Measurements from ENCODE around the gene PROKR2. TPM values are rescaled to one million over a fixed set of nuclear protein-coding genes. Genes with fewer than 3 reads are reported as not detected.

PROKR2 gene
- total RNA-seq, 2 experiments from 2014 or later: not detected

GRCh38 chr20:5356941-5357340 is 40.2 kb upstream of the PROKR2 start:
- ChIA-PET POLR2A (no interaction called here), CTCF (no interaction called here)
- H3K27ac Mint-ChIP-seq: no peak overlapping the region
- TF ChIP-seq, protein P1, sequence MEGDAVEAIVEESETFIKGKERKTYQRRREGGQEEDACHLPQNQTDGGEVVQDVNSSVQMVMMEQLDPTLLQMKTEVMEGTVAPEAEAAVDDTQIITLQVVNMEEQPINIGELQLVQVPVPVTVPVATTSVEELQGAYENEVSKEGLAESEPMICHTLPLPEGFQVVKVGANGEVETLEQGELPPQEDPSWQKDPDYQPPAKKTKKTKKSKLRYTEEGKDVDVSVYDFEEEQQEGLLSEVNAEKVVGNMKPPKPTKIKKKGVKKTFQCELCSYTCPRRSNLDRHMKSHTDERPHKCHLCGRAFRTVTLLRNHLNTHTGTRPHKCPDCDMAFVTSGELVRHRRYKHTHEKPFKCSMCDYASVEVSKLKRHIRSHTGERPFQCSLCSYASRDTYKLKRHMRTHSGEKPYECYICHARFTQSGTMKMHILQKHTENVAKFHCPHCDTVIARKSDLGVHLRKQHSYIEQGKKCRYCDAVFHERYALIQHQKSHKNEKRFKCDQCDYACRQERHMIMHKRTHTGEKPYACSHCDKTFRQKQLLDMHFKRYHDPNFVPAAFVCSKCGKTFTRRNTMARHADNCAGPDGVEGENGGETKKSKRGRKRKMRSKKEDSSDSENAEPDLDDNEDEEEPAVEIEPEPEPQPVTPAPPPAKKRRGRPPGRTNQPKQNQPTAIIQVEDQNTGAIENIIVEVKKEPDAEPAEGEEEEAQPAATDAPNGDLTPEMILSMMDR (IDR thresholded peaks at IDR 0.05): no peak
- Histone ChIP-seq H3K27ac (ENCODE audit: low read depth in 1 of 2, low read length in 2 of 2) (no peak overlapping the region), H3K4me3 (ENCODE audit: low read length) (no peak overlapping the region), H3K9me3 (ENCODE audit: control insufficient read depth in 1 of 2, insufficient read depth in 1 of 2, low read length in 2 of 2) (peaks cover 0 to 4% of the 10 kb centered on the region in 2 experiments), H3K36me3 (ENCODE audit: insufficient read depth, low read length) (no peaks in the 10 kb centered on the region), H3K4me1 (ENCODE audit: insufficient read depth, low read length) (no peaks in the 10 kb centered on the region), H3K27me3 (ENCODE audit: control insufficient read depth in 1 of 2, insufficient read depth in 2 of 2, low read length in 2 of 2) (peaks cover 3 to 4% of the 10 kb centered on the region in 2 experiments)
- H3K4me3 Mint-ChIP-seq: no peak overlapping the region
- DNase-seq: no peak
- H3K27me3 Mint-ChIP-seq: peaks cover 23% of the 10 kb centered on the region
- ATAC-seq (ENCODE audit: poor library complexity): no peak
- intact Hi-C loops (cut with DNase I, micrococcal nuclease): no loop called here
- no peaks in the 10 kb centered on the region for H3K4me1 Mint-ChIP-seq (ENCODE audit: low read depth)
- H3K9me3 Mint-ChIP-seq: no peaks in the 10 kb centered on the region
- H3K36me3 Mint-ChIP-seq (ENCODE audit: low read depth): no peaks in the 10 kb centered on the region

DNA sequence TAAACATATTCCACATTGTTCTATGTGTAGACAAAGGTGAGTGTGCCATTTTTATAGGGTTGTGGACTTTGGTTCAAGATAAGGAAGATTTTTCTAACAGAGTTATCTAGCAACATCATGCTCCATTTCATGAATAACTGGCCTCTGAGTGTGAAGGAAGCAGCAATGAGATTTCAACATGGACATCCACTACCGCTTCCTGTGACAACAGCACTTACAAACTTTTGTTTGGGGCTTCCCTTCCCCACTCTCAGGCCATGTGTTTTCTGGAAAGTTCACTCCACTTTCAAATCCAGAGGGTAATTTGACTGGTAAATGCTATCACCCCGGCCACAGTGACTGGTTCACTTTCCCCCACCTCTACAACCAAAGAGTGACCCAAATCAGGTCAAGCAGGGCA is 38.1 kb upstream of the PROKR2 start:
- Mint-ChIP-seq H3K4me3 (no peak overlapping the region), H3K4me1 (ENCODE audit: low read depth) (no peaks in the 10 kb centered on the region), H3K27ac (no peak overlapping the region), H3K36me3 (ENCODE audit: low read depth) (no peaks in the 10 kb centered on the region), H3K9me3 (no peaks in the 10 kb centered on the region), H3K27me3 (peaks cover 25% of the 10 kb centered on the region)
- ChIA-PET POLR2A (no interaction called here), CTCF (no interaction called here)
- Histone ChIP-seq H3K27ac (ENCODE audit: low read depth in 1 of 2, low read length in 2 of 2) (no peak overlapping the region), H3K9me3 (ENCODE audit: control insufficient read depth in 1 of 2, insufficient read depth in 1 of 2, low read length in 2 of 2) (no peaks in the 10 kb centered on the region), H3K36me3 (ENCODE audit: insufficient read depth, low read length) (no peaks in the 10 kb centered on the region), H3K4me1 (ENCODE audit: insufficient read depth, low read length) (no peaks in the 10 kb centered on the region), H3K4me3 (ENCODE audit: low read length) (no peak overlapping the region), H3K27me3 (ENCODE audit: control insufficient read depth in 1 of 2, insufficient read depth in 2 of 2, low read length in 2 of 2) (peaks cover 3 to 8% of the 10 kb centered on the region in 2 experiments)
- ATAC-seq (ENCODE audit: poor library complexity) (no peak), DNase-seq (no peak)
- TF ChIP-seq, protein P1 (IDR thresholded peaks at IDR 0.05): no peak
- intact Hi-C loops (cut with DNase I, micrococcal nuclease): no loop called here

GRCh38 chr20:5353624-5354496 is 37.1 kb upstream of the PROKR2 start:
- Histone ChIP-seq H3K4me1 (ENCODE audit: insufficient read depth, low read length) (no peaks in the 10 kb centered on the region), H3K4me3 (ENCODE audit: low read length) (no peak overlapping the region), H3K27me3 (ENCODE audit: control insufficient read depth in 1 of 2, insufficient read depth in 2 of 2, low read length in 2 of 2) (peaks cover 5 to 8% of the 10 kb centered on the region in 2 experiments), H3K9me3 (ENCODE audit: control insufficient read depth in 1 of 2, insufficient read depth in 1 of 2, low read length in 2 of 2) (no peaks in the 10 kb centered on the region), H3K36me3 (ENCODE audit: insufficient read depth, low read length) (no peaks in the 10 kb centered on the region), H3K27ac (ENCODE audit: low read depth in 1 of 2, low read length in 2 of 2) (no peak overlapping the region)
- Mint-ChIP-seq H3K4me3 (no peak overlapping the region), H3K9me3 (no peaks in the 10 kb centered on the region), H3K36me3 (ENCODE audit: low read depth) (no peaks in the 10 kb centered on the region), H3K4me1 (ENCODE audit: low read depth) (no peaks in the 10 kb centered on the region), H3K27me3 (peaks cover 25% of the 10 kb centered on the region), H3K27ac (no peak overlapping the region)
- ChIA-PET CTCF (no interaction called here), POLR2A (no interaction called here)
- no peak for DNase-seq
- ATAC-seq (ENCODE audit: poor library complexity): no peak
- TF ChIP-seq, protein P1 (IDR thresholded peaks at IDR 0.05): no peak
- intact Hi-C loops (cut with DNase I, micrococcal nuclease): no loop called here

Data from CD4-positive, alpha-beta T cell (primary cell).